ENCODE results near the gene SVOPL.
A peak's percentile ranks its signal among the peaks of the same experiment; 100 is the strongest.

SVOPL gene

GRCh38 chr7:138729444-138729843 lies 28.3 kb upstream of the SVOPL start:
- H3K27ac Mint-ChIP-seq = peak overlapping the region in 1 of 3 experiments; percentile 27
- no peaks in the 10 kb centered on the region for H3K27me3 Mint-ChIP-seq (ENCODE audit: low read depth)
- TF ChIP-seq, protein P1, sequence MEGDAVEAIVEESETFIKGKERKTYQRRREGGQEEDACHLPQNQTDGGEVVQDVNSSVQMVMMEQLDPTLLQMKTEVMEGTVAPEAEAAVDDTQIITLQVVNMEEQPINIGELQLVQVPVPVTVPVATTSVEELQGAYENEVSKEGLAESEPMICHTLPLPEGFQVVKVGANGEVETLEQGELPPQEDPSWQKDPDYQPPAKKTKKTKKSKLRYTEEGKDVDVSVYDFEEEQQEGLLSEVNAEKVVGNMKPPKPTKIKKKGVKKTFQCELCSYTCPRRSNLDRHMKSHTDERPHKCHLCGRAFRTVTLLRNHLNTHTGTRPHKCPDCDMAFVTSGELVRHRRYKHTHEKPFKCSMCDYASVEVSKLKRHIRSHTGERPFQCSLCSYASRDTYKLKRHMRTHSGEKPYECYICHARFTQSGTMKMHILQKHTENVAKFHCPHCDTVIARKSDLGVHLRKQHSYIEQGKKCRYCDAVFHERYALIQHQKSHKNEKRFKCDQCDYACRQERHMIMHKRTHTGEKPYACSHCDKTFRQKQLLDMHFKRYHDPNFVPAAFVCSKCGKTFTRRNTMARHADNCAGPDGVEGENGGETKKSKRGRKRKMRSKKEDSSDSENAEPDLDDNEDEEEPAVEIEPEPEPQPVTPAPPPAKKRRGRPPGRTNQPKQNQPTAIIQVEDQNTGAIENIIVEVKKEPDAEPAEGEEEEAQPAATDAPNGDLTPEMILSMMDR (IDR thresholded peaks at IDR 0.05; ENCODE audit: unreplicated experiment in 3 of 3) = no peak
- H3K9me3 Mint-ChIP-seq = no peaks in the 10 kb centered on the region
- H3K4me1 Mint-ChIP-seq = no peaks in the 10 kb centered on the region
- no peaks in the 10 kb centered on the region for H3K36me3 Mint-ChIP-seq (ENCODE audit: low read depth)
- H3K4me3 Mint-ChIP-seq = no peak overlapping the region

GRCh38 chr7:138727336-138728099 lies 26.4 kb upstream of the SVOPL start:
- H3K9me3 Mint-ChIP-seq = no peaks in the 10 kb centered on the region
- H3K4me1 Mint-ChIP-seq = no peaks in the 10 kb centered on the region
- H3K4me3 Mint-ChIP-seq = no peak overlapping the region
- TF ChIP-seq, protein P1 (IDR thresholded peaks at IDR 0.05; ENCODE audit: unreplicated experiment in 3 of 3) = no peak
- no peaks in the 10 kb centered on the region for H3K36me3 Mint-ChIP-seq (ENCODE audit: low read depth)
- no peaks in the 10 kb centered on the region for H3K27me3 Mint-ChIP-seq (ENCODE audit: low read depth)
- no peak overlapping the region for H3K27ac Mint-ChIP-seq

DNA sequence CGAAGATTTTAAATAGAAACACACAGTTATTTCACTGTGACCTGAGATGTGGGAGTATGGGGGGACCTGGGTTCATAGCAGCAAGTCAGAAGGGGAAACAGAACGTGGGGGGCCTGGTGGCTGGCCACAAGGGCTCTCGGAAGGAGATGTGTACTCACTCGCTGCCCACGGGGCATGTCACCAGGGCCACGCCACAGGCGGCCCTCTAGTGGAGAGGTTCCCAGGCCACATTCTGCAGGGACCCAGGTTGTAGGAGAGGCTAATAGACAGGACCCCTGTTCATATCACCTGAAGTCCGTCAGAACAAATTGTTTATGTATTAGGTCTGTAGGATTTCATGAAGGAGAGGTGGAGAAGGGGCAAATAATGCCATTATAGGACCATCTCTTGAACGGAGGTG lies 25.1 kb upstream of the SVOPL start:
- Mint-ChIP-seq H3K36me3 (ENCODE audit: low read depth) (no peaks in the 10 kb centered on the region), H3K9me3 (no peaks in the 10 kb centered on the region), H3K4me3 (no peak overlapping the region), H3K27me3 (ENCODE audit: low read depth) (no peaks in the 10 kb centered on the region), H3K27ac (no peak overlapping the region), H3K4me1 (no peaks in the 10 kb centered on the region)
- TF ChIP-seq, protein P1 (IDR thresholded peaks at IDR 0.05; ENCODE audit: unreplicated experiment in 3 of 3) = no peak

- no peaks in the 10 kb centered on the region for H3K9me3 Mint-ChIP-seq
- no peak overlapping the region for H3K4me3 Mint-ChIP-seq
- no peaks in the 10 kb centered on the region for H3K4me1 Mint-ChIP-seq
- no peak overlapping the region for H3K27ac Mint-ChIP-seq
- peaks cover 8% of the 10 kb centered on the region for H3K27me3 Mint-ChIP-seq (ENCODE audit: low read depth)
- no peaks in the 10 kb centered on the region for H3K36me3 Mint-ChIP-seq (ENCODE audit: low read depth)
- TF ChIP-seq, protein P1 (IDR thresholded peaks at IDR 0.05; ENCODE audit: unreplicated experiment in 3 of 3) = no peak
Measured at GRCh38 chr7:138720286-138720685, 19.1 kb upstream of the SVOPL start.

DNA sequence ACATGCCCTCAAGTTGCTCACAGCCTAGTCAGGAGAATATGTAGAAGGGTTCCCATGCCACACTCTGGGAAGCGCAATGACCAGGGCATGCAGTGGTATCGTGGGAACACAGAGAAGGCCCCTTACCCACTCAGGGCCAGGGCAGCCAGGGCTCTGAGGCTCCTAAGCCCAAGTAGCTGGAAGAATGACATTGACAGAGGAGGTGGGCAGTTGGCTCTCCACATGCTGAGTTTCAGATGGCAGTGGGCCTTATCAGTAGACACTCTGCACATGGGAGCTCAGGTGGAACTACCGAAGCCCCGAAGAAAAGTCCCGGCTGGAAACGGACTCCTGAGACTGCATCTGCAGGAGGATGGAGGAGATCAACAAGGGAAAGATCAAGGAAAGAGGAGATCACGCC lies 15.7 kb upstream of the SVOPL start:
- no peak overlapping the region for H3K27ac Mint-ChIP-seq
- peaks cover 4% of the 10 kb centered on the region for H3K36me3 Mint-ChIP-seq (ENCODE audit: low read depth)
- no peaks in the 10 kb centered on the region for H3K4me1 Mint-ChIP-seq
- peaks cover 8% of the 10 kb centered on the region for H3K27me3 Mint-ChIP-seq (ENCODE audit: low read depth)
- H3K4me3 Mint-ChIP-seq = no peak overlapping the region
- H3K9me3 Mint-ChIP-seq = no peaks in the 10 kb centered on the region
- TF ChIP-seq, protein P1 (IDR thresholded peaks at IDR 0.05; ENCODE audit: unreplicated experiment in 3 of 3) = no peak

DNA sequence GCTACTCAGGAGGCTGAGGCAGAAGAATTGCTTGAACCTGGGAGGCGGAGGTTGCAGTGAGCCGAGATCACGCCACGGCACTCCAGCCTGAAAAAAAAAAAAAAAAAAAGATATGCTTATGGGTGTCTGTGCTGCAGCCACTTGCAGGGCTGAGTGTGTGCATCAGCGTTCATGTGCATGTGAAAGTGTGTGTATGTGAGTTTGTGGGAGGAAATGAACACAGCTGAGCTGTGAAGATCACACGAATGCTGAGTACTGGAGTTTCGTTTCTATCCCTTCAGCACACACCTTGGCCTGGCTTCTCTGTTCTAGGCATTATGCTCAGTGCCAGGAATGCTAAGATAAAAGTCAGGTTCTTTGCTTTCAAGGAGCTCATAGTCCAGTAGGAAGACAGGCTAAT lies 12.0 kb upstream of the SVOPL start:
- no peak overlapping the region for H3K27ac Mint-ChIP-seq
- H3K4me3 Mint-ChIP-seq = no peak overlapping the region
- no peaks in the 10 kb centered on the region for H3K9me3 Mint-ChIP-seq
- TF ChIP-seq, protein P1 (IDR thresholded peaks at IDR 0.05; ENCODE audit: unreplicated experiment in 3 of 3) = no peak
- H3K27me3 Mint-ChIP-seq (ENCODE audit: low read depth) = peaks cover 5% of the 10 kb centered on the region
- peaks cover 4% of the 10 kb centered on the region for H3K36me3 Mint-ChIP-seq (ENCODE audit: low read depth)
- H3K4me1 Mint-ChIP-seq = no peaks in the 10 kb centered on the region

Data from nephron (organoid).